ENCODE measurements around the gene NPR3.

The NPR3 gene

DNA sequence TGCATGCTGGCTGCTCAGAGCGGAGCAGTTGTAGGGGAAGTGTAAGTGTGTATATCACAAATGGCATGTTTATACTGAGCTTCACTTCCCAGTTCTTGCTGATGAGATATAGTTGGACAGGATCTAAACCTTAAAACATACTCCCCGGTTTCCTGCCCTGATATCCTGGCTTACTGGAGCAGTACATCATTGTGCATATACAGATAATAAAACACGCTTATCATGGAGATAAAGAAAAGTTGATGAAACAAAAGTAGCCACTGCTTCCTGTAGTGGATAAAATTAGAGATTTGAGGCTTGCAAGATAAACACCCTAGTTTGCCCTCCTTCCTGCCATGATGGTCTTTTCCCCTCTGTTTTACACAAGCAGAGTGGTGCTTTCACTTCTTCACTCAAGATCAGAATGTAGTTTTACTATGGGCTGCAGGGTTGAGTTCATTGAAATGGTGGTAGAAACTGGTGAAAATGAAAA, 15.0 kb downstream of the NPR3 start:
- DNase-seq (ENCODE audit: extremely low spot score): no peak
- CTCF ChIA-PET: no interaction called here
- TF ChIP-seq, protein P1, sequence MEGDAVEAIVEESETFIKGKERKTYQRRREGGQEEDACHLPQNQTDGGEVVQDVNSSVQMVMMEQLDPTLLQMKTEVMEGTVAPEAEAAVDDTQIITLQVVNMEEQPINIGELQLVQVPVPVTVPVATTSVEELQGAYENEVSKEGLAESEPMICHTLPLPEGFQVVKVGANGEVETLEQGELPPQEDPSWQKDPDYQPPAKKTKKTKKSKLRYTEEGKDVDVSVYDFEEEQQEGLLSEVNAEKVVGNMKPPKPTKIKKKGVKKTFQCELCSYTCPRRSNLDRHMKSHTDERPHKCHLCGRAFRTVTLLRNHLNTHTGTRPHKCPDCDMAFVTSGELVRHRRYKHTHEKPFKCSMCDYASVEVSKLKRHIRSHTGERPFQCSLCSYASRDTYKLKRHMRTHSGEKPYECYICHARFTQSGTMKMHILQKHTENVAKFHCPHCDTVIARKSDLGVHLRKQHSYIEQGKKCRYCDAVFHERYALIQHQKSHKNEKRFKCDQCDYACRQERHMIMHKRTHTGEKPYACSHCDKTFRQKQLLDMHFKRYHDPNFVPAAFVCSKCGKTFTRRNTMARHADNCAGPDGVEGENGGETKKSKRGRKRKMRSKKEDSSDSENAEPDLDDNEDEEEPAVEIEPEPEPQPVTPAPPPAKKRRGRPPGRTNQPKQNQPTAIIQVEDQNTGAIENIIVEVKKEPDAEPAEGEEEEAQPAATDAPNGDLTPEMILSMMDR (IDR thresholded peaks at IDR 0.05; ENCODE audit: control extremely low read depth, extremely low read depth, low read depth, missing control alignments): no peak
- POLR2A ChIA-PET: no interaction called here

DNA sequence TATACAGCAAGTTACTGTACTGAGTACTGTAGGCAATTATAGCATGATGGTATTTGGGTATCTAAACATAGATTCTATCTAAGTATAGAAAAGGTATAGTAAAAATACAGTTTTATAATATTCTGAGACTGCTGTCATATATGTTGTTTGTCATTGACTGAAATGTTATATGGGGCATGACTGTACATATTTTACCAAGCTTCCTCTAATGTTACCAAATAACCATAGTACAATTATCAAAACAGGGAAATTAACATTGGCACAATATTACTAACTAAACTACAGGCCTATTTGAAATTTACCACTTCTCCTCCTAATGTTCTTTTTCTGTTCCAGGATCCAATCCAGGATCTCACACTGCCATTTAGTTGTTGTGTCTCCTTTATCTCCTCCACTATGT, 18.5 kb downstream of the NPR3 start:
- ChIA-PET CTCF (no interaction called here), POLR2A (no interaction called here)

DNA sequence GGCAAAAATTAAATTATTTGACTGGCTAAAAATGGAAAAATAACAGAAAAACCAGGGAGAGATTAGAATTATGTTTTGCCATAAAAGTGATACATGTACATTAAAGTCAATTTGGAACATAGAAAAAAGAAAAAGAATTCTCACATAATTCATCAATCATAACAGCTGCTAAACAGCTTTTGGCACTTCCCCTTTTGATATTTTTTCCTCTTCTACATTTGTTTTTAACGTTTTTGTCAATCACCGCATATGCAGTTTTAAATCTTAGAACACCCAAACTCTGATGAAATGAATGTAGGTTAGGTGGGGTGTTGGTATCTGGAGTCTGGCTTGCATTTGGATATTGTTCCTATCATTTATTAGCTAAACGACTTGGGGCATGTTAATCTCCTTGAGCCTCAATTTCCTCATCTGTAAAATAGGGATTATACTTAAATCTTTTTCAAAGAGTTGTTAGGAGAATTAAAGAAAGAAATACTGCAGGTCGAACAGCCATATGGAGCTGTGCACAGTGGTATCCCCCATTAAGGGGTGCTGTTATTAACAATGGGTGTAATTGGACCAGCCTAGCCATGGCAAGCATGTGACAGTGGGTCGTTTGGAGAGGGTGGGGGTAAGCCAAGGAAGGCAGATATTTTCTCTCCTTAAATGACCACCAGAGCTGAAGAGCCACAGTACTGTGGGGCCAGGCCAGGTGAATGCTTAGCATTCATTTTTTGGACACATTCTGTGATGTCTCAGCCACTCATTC, 22.6 kb downstream of the NPR3 start:
- ChIA-PET POLR2A (no interaction called here), CTCF (interaction anchor here (1.5 kb wide), 1 partner anchor 360 kb away, joined by 3 read pairs; no protein-coding TSS in a partner anchor)
- no peak for DNase-seq (ENCODE audit: extremely low spot score)
- TF ChIP-seq, protein P1 (IDR thresholded peaks at IDR 0.05; ENCODE audit: control extremely low read depth, extremely low read depth, low read depth, missing control alignments): no peak

More for the DNA sequence above, 18.5 kb downstream of the NPR3 start:
- TF ChIP-seq, protein P1 (IDR thresholded peaks at IDR 0.05; ENCODE audit: control extremely low read depth, extremely low read depth, low read depth, missing control alignments): no peak
- DNase-seq (ENCODE audit: extremely low spot score): no peak

DNA sequence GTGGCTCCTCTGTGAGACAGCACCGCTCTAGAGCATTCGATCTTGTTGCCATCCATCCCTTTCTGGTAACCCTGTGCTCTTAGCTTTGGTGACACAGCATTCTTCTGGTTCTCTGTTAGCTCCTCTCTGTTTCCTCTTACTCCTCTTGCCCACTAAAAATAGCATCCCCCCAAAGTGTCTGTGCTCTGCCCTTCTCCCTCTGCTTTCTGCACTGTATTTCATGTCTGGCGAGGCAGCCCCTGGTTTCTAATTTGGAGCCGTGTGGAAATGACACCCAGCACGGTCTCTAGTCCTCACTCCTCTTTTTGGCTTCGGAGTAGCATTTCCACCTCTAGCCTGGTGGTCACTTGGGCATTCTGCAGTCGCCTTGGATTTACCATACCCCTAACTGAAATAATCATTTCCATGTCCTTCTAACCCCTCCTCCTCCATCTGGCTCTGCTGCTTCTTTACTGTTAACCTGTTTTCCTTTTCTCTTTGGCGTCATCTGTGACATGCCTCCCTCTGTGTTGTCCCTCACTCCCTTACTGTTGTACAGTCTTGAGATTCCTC, 23.8 kb downstream of the NPR3 start:
- ChIA-PET CTCF (interaction anchor here (1.5 kb wide), 1 partner anchor 359 kb away, joined by 3 read pairs; no protein-coding TSS in a partner anchor), POLR2A (no interaction called here)

DNA sequence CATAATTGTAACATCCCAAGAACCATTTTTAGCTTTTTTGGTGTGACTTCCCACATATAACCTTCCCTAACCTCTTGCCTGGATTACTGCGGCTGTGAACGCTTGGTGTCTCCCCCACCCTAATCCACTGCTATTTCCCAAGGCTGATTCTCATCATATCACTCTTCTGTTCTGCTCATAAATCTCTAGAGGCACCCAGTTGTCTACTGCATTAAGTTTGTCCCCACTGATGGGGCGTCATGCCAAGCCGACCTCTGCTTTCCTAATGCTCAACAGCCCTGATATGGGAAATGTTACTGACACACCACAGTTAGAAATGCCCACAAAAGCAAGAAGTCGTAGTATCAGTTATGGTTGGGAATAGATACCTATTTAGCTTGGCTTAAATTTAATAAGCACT, 24.4 kb downstream of the NPR3 start:
- TF ChIP-seq, protein P1 (IDR thresholded peaks at IDR 0.05; ENCODE audit: control extremely low read depth, extremely low read depth, low read depth, missing control alignments): no peak
- CTCF ChIA-PET: no interaction called here
- POLR2A ChIA-PET: no interaction called here
- no peak for DNase-seq (ENCODE audit: extremely low spot score)

More for the DNA sequence above, 23.8 kb downstream of the NPR3 start:
- no peak for DNase-seq (ENCODE audit: extremely low spot score)
- TF ChIP-seq, protein P1 (IDR thresholded peaks at IDR 0.05; ENCODE audit: control extremely low read depth, extremely low read depth, low read depth, missing control alignments): no peak

DNA sequence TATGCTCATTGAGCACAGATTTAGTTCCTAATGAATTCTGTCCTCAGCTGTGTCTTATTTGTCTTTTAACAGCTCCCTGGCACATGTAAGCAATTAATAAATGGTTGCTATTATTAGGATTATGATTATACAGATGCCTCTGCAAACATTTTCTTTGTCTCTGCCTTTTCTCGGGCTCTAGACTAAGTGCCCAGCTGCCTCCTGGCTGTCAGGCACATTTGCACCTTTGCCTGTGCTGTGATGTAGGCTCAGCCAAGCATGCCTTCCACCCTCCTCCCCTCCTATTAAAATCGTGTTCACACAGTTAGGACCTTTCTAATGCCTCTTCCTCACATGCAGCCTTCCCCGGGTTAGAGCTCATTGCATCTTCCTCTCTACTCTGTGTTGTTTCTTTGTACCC, 25.7 kb downstream of the NPR3 start:
- DNase-seq (ENCODE audit: extremely low spot score): no peak
- CTCF ChIA-PET: interaction anchor here (1.2 kb wide), 1 partner anchor 45 kb away, joined by 3 read pairs; no protein-coding TSS in a partner anchor
- TF ChIP-seq, protein P1 (IDR thresholded peaks at IDR 0.05; ENCODE audit: control extremely low read depth, extremely low read depth, low read depth, missing control alignments): no peak
- POLR2A ChIA-PET: no interaction called here

Measured in GM10248 (cell line).